ENCODE measurements around the gene C9orf152. TPM values are rescaled to one million over a fixed set of nuclear protein-coding genes. Genes with fewer than 3 reads are reported as not detected.
A peak's percentile ranks its signal among the peaks of the same experiment; 100 is the strongest.

Gene C9orf152
- total and polyA plus RNA-seq, 2 of the 13 experiments (the other 11 are each of a cell fraction or from before 2014, with no cell fraction given), result 0.24 to 0.48 TPM

GRCh38 chr9:110188991-110189390 lies 19.0 kb downstream of the C9orf152 start (continued):
- no peak for TF ChIP-seq SP4 (CRISPR knock-in tag; IDR thresholded peaks at IDR 0.05)
- no peak for TF ChIP-seq MED8 (CRISPR knock-in tag; IDR thresholded peaks at IDR 0.05; ENCODE audit: insufficient replicate concordance)
- no peak for TF ChIP-seq ATAD3A (CRISPR knock-in tag; IDR thresholded peaks at IDR 0.05)
- no peak for TF ChIP-seq ZNF768 (CRISPR knock-in tag; IDR thresholded peaks at IDR 0.05)
- TF ChIP-seq ZBTB7B (CRISPR knock-in tag; IDR thresholded peaks at IDR 0.05), result no peak
- TF ChIP-seq ZMYM3 (CRISPR knock-in tag; IDR thresholded peaks at IDR 0.05), result peak; percentile 50; the same call in 1 of the 2 replicates
- no peak for TF ChIP-seq HOXA5 (CRISPR knock-in tag; IDR thresholded peaks at IDR 0.05)
- TF ChIP-seq CAMTA2 (CRISPR knock-in tag; IDR thresholded peaks at IDR 0.05; ENCODE audit: borderline replicate concordance), result no peak
- TF ChIP-seq ZNF260 (CRISPR knock-in tag; IDR thresholded peaks at IDR 0.05; ENCODE audit: borderline replicate concordance, low read depth), result no peak
- TF ChIP-seq DMAP1 (CRISPR knock-in tag; IDR thresholded peaks at IDR 0.05), result no peak
- no peak for TF ChIP-seq ZNF317 (CRISPR knock-in tag; IDR thresholded peaks at IDR 0.05)
- TF ChIP-seq, protein P1, sequence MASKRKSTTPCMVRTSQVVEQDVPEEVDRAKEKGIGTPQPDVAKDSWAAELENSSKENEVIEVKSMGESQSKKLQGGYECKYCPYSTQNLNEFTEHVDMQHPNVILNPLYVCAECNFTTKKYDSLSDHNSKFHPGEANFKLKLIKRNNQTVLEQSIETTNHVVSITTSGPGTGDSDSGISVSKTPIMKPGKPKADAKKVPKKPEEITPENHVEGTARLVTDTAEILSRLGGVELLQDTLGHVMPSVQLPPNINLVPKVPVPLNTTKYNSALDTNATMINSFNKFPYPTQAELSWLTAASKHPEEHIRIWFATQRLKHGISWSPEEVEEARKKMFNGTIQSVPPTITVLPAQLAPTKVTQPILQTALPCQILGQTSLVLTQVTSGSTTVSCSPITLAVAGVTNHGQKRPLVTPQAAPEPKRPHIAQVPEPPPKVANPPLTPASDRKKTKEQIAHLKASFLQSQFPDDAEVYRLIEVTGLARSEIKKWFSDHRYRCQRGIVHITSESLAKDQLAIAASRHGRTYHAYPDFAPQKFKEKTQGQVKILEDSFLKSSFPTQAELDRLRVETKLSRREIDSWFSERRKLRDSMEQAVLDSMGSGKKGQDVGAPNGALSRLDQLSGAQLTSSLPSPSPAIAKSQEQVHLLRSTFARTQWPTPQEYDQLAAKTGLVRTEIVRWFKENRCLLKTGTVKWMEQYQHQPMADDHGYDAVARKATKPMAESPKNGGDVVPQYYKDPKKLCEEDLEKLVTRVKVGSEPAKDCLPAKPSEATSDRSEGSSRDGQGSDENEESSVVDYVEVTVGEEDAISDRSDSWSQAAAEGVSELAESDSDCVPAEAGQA (IDR thresholded peaks at IDR 0.05; ENCODE audit: low read depth), result 0 out of 2 replicates have a peak, but pooled peaks have one; percentile 26
- TF ChIP-seq, protein P1 (CRISPR knock-in tag; IDR thresholded peaks at IDR 0.05; ENCODE audit: borderline replicate concordance), result no peak
- TF ChIP-seq JUND (CRISPR knock-in tag; IDR thresholded peaks at IDR 0.05), result no peak
- TF ChIP-seq ZBTB38 (CRISPR knock-in tag; IDR thresholded peaks at IDR 0.05), result peak; percentile 81
- TF ChIP-seq, protein P2, sequence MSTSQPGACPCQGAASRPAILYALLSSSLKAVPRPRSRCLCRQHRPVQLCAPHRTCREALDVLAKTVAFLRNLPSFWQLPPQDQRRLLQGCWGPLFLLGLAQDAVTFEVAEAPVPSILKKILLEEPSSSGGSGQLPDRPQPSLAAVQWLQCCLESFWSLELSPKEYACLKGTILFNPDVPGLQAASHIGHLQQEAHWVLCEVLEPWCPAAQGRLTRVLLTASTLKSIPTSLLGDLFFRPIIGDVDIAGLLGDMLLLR (CRISPR knock-in tag; IDR thresholded peaks at IDR 0.05), result no peak
- TF ChIP-seq PPARG (CRISPR knock-in tag; conservative IDR thresholded peaks at IDR 0.05), result no peak
- TF ChIP-seq USF2 (IDR thresholded peaks at IDR 0.05; ENCODE audit: low read depth, low read length), result no peak
- TF ChIP-seq USF2 (CRISPR knock-in tag; IDR thresholded peaks at IDR 0.05; ENCODE audit: borderline replicate concordance), result no peak
- TF ChIP-seq ZC3H4 (CRISPR knock-in tag; IDR thresholded peaks at IDR 0.05; ENCODE audit: borderline replicate concordance), result no peak
- TF ChIP-seq MTA3 (CRISPR knock-in tag; IDR thresholded peaks at IDR 0.05), result no peak
- TF ChIP-seq GMEB1 (CRISPR knock-in tag; IDR thresholded peaks at IDR 0.05; ENCODE audit: borderline replicate concordance), result no peak
- TF ChIP-seq RXRA (CRISPR knock-in tag; IDR thresholded peaks at IDR 0.05), result no peak

Measured in HepG2 (cell line).